GM23338 (cell line): ENCODE measurements around the gene CDON. TPM values are rescaled to one million over a fixed set of nuclear protein-coding genes. Genes with fewer than 3 reads are reported as not detected.

Experiments
- ATAC-seq: fragments of 200-7000 bp; cut with Tn5 transposase; 3 replicates; pipeline ENCODE4 v1.9.1; 2020
- DNase-seq: peaks from one replicate; pipeline ENCODE4 v3.0.0-alpha.2; 2015; ENCODE audit warnings: low spot score
- H2AFZ ChIP-seq: fragments of 200-600 bp; sonication (generic); 2 replicates; pipeline ENCODE4 v1.8.0; 2016; ENCODE audit warnings: antibody characterized with exemption, mild to moderate bottlenecking, moderate library complexity
- H3F3A ChIP-seq: fragments of 200-600 bp; sonication (generic); replicated peaks from 2 replicates; pipeline ENCODE4 v1.8.0; 2017; ENCODE audit warnings: antibody characterized with exemption, mixed run types, low read depth
- H3K27ac ChIP-seq: fragments of 200-600 bp; sonication (generic); 2 replicates; pipeline ENCODE4 v1.6.1; 2016; ENCODE audit warnings: low read depth
- H3K27me3 ChIP-seq: fragments of 200-600 bp; sonication (generic); 2 replicates; pipeline ENCODE4 v1.8.0; 2016; ENCODE audit warnings: mild to moderate bottlenecking, mixed run types, moderate library complexity; ENCODE audit not compliant: insufficient read depth
- H3K36me3 ChIP-seq: fragments of 200-600 bp; sonication (generic); 2 replicates; pipeline ENCODE4 v1.8.0; 2016; ENCODE audit warnings: mild to moderate bottlenecking; ENCODE audit not compliant: insufficient read depth
- H3K4me1 ChIP-seq: fragments of 200-600 bp; sonication (generic); 2 replicates; pipeline ENCODE4 v1.8.0; 2016; ENCODE audit warnings: mild to moderate bottlenecking, moderate library complexity; ENCODE audit not compliant: insufficient read depth
- H3K4me2 ChIP-seq: fragments of 200-600 bp; sonication (generic); 2 replicates; pipeline ENCODE4 v1.7.1; 2017; ENCODE audit warnings: mixed run types
- H3K4me3 ChIP-seq: fragments of 200-600 bp; sonication (generic); 2 replicates; pipeline ENCODE4 v1.6.1; 2016; ENCODE audit warnings: mixed run types
- H3K79me2 ChIP-seq: fragments of 200-600 bp; sonication (generic); replicated peaks from 2 replicates; pipeline ENCODE4 v1.8.0; 2017; ENCODE audit warnings: mild to moderate bottlenecking; ENCODE audit not compliant: insufficient read depth
- H3K9me2 ChIP-seq: fragments of 200-600 bp; sonication (generic); 2 replicates; pipeline ENCODE4 v1.8.0; 2017; ENCODE audit not compliant: insufficient read depth
- H4K20me1 ChIP-seq: fragments of 200-600 bp; sonication (generic); replicated peaks from 2 replicates; pipeline ENCODE4 v1.8.0; 2017; ENCODE audit warnings: mild to moderate bottlenecking; ENCODE audit not compliant: insufficient read depth
- H3K27ac Mint-ChIP-seq: 2 replicates; pipeline ENCODE4 v1.8.0; 2020; ENCODE audit warnings: inconsistent platforms, mild to moderate bottlenecking, moderate library complexity, mixed read lengths
- H3K27me3 Mint-ChIP-seq: 3 replicates; pipeline ENCODE4 v1.8.0; 2022; ENCODE audit warnings: low read depth, mild to moderate bottlenecking, moderate library complexity, mixed read lengths, inconsistent platforms; ENCODE audit not compliant: insufficient read depth, poor library complexity
- H3K36me3 Mint-ChIP-seq: 3 replicates; pipeline ENCODE4 v1.8.0; 2021; ENCODE audit warnings: low read depth, mild to moderate bottlenecking, inconsistent platforms, moderate library complexity, mixed read lengths
- H3K4me1 Mint-ChIP-seq: 3 replicates; pipeline ENCODE4 v1.8.0; 2020; ENCODE audit warnings: mild to moderate bottlenecking, inconsistent platforms, mixed read lengths
- H3K4me3 Mint-ChIP-seq: 3 replicates; pipeline ENCODE4 v1.8.0; 2021; ENCODE audit warnings: moderate library complexity, mild to moderate bottlenecking, inconsistent platforms, mixed read lengths
- H3K9me3 Mint-ChIP-seq: 3 replicates; pipeline ENCODE4 v1.8.0; 2020; ENCODE audit warnings: moderate library complexity, mild to moderate bottlenecking, inconsistent platforms, mixed read lengths
- EZH2 ChIP-seq: fragments of 200-600 bp; sonication (generic); IDR thresholded peaks from one replicate; pipeline ENCODE4 v1.8.0; 2017; ENCODE audit warnings: antibody characterized with exemption, mild to moderate bottlenecking, low read depth; ENCODE audit not compliant: unreplicated experiment
- EZH2phosphoT487 ChIP-seq: fragments of 200-600 bp; sonication (generic); IDR thresholded peaks from one replicate; pipeline ENCODE4 v1.8.1; 2018; ENCODE audit warnings: antibody characterized with exemption; ENCODE audit not compliant: unreplicated experiment
- NANOG ChIP-seq: IDR thresholded peaks from 2 replicates; pipeline ENCODE4 v1.6.1; 2016; ENCODE audit warnings: antibody characterized with exemption, borderline replicate concordance
- polyA plus RNA-seq: library from polyadenylated mRNA; unstranded; fragments of >200 nt; fragmentation: Nextera tagmentation; extraction: Ambion mirVana; gene quantifications from 2 replicates; pipeline ENCODE4 v1.2.1, GENCODE V29; 2016
- total RNA-seq: library from RNA; depleted of rRNA; stranded (reverse); fragments of >200 nt; shearing (Covaris generic); gene quantifications from 2 replicates; pipeline ENCODE4 v1.2.3, GENCODE V29; 2014
- TF ChIP-seq, protein P1 (sequence below): fragments of 250-450 bp; sonication (Bioruptor Pico); IDR thresholded peaks from 2 replicates; pipeline ENCODE4 v1.5.0; 2020; ENCODE audit warnings: mild to moderate bottlenecking, moderate library complexity

Gene CDON
- total and polyA plus RNA-seq, 2 experiments from 2014 or later: 4.1 to 35.5 TPM

DNA sequence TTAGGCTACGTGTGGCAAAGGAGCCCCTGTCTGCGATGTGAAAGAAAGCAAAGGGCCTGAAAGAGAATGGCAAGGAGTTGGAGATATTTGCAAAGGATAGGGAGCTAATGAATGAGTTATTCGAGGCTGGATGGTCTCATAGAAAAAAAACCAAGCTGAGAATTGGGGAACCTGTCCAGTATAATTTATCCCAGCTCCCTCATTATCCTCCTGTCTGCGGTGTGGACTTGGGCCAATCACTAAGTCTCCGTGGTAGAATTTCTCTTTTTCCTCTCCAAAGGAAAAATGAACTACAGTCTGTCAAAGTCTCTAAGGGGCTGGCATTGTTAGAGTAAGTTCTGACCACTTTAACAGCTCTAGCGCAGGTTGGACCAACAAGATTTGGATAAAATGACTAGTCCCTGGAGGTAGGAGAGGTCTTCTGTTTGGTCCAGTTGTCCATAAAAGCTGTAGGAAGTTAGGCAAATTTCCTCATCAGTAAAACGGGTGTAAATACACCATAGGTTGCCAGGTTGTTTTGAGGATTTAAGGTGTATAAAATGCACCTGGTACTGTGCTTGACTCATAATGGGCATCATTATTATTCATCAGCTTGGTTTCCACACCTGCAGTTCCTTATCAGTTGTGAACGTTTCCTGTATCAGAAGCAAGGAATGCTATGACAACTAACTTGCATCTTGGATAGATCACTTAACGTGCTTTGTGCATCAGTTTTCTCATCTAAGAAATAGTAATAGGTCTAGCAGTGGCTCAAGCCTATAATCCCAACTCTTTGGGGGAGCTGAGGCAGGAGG lies 10.3 kb upstream of the CDON start:
- H3K79me2 ChIP-seq: no peaks in the 10 kb centered on the region
- H3K36me3 ChIP-seq: no peaks in the 10 kb centered on the region
- Mint-ChIP-seq H3K27ac (no peak overlapping the region), H3K4me3 (no peak overlapping the region), H3K4me1 (peaks cover 36% of the 10 kb centered on the region), H3K36me3 (no peaks in the 10 kb centered on the region), H3K9me3 (no peaks in the 10 kb centered on the region), H3K27me3 (peaks cover 7% of the 10 kb centered on the region)
- no peak; the same call in 2 of the 3 replicates for ATAC-seq
- H2AFZ ChIP-seq: peak overlapping the region; percentile 74
- 0 out of 2 replicates have a peak, but pooled peaks cover 4% of the 10 kb centered on the region for H3F3A ChIP-seq
- H3K4me3 ChIP-seq: 0 out of 2 replicates have a peak overlapping the region, but pooled peaks have one; percentile 3
- TF ChIP-seq EZH2 (no peak), NANOG (no peak), EZH2phosphoT487 (no peak)
- TF ChIP-seq, protein P1, sequence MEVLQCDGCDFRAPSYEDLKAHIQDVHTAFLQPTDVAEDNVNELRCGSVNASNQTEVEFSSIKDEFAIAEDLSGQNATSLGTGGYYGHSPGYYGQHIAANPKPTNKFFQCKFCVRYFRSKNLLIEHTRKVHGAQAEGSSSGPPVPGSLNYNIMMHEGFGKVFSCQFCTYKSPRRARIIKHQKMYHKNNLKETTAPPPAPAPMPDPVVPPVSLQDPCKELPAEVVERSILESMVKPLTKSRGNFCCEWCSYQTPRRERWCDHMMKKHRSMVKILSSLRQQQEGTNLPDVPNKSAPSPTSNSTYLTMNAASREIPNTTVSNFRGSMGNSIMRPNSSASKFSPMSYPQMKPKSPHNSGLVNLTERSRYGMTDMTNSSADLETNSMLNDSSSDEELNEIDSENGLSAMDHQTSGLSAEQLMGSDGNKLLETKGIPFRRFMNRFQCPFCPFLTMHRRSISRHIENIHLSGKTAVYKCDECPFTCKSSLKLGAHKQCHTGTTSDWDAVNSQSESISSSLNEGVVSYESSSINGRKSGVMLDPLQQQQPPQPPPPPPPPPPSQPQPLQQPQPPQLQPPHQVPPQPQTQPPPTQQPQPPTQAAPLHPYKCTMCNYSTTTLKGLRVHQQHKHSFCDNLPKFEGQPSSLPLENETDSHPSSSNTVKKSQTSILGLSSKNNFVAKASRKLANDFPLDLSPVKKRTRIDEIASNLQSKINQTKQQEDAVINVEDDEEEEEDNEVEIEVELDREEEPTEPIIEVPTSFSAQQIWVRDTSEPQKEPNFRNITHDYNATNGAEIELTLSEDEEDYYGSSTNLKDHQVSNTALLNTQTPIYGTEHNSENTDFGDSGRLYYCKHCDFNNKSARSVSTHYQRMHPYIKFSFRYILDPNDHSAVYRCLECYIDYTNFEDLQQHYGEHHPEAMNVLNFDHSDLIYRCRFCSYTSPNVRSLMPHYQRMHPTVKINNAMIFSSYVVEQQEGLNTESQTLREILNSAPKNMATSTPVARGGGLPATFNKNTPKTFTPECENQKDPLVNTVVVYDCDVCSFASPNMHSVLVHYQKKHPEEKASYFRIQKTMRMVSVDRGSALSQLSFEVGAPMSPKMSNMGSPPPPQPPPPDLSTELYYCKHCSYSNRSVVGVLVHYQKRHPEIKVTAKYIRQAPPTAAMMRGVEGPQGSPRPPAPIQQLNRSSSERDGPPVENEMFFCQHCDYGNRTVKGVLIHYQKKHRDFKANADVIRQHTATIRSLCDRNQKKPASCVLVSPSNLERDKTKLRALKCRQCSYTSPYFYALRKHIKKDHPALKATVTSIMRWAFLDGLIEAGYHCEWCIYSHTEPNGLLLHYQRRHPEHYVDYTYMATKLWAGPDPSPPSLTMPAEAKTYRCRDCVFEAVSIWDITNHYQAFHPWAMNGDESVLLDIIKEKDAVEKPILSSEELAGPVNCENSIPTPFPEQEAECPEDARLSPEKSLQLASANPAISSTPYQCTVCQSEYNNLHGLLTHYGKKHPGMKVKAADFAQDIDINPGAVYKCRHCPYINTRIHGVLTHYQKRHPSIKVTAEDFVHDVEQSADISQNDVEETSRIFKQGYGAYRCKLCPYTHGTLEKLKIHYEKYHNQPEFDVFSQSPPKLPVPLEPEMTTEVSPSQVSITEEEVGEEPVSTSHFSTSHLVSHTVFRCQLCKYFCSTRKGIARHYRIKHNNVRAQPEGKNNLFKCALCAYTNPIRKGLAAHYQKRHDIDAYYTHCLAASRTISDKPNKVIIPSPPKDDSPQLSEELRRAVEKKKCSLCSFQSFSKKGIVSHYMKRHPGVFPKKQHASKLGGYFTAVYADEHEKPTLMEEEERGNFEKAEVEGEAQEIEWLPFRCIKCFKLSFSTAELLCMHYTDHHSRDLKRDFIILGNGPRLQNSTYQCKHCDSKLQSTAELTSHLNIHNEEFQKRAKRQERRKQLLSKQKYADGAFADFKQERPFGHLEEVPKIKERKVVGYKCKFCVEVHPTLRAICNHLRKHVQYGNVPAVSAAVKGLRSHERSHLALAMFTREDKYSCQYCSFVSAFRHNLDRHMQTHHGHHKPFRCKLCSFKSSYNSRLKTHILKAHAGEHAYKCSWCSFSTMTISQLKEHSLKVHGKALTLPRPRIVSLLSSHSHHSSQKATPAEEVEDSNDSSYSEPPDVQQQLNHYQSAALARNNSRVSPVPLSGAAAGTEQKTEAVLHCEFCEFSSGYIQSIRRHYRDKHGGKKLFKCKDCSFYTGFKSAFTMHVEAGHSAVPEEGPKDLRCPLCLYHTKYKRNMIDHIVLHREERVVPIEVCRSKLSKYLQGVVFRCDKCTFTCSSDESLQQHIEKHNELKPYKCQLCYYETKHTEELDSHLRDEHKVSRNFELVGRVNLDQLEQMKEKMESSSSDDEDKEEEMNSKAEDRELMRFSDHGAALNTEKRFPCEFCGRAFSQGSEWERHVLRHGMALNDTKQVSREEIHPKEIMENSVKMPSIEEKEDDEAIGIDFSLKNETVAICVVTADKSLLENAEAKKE (CRISPR knock-in tag): no peak
- H3K4me2 ChIP-seq: peak overlapping the region; percentile 55
- H3K9me2 ChIP-seq: no peaks in the 10 kb centered on the region
- peaks cover 25% of the 10 kb centered on the region for H3K4me1 ChIP-seq
- DNase-seq: no peak
- no peak overlapping the region for H3K27ac ChIP-seq
- no peaks in the 10 kb centered on the region for H3K27me3 ChIP-seq
- no peaks in the 10 kb centered on the region for H4K20me1 ChIP-seq
